ENCODE data around the gene SVEP1. TPM values are rescaled to one million over a fixed set of nuclear protein-coding genes. Genes with fewer than 3 reads are reported as not detected.

The SVEP1 gene
- total and polyA plus RNA-seq, 2 experiments from 2014 or later: 5.3 to 14.6 TPM

DNA sequence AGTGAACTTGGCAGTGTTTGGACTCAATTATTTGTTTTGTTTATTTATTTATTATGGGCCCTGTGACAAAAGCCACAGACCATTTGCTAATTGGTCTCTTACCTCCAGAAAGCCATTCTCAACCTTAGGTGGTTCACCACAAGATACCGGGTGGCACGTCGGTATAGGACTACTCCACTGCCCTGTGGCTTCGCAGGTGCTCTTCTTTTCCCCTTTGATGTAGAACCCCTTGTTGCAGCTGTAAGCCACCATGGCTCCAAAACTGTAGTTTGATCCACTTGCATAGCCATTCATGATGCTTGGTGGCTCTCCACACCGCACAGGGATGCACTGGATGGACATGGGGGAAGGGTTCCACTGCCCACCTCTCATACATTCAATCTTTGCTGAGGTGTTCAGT, 168.6 kb downstream of the SVEP1 start:
- 99% methylated on average over 5 of the region's 5 CpGs for WGBS (ENCODE audit: low lambda C conversion rate, missing lambda C conversion rate)
- Histone ChIP-seq H3K9me3 (ENCODE audit: low read depth) (no peaks in the 10 kb centered on the region), H3K27ac (no peak overlapping the region), H2AFZ (no peak overlapping the region), H4K20me1 (ENCODE audit: insufficient read depth, poor library complexity, severe bottlenecking) (no peaks in the 10 kb centered on the region), H3K79me2 (no peaks in the 10 kb centered on the region), H3K4me1 (ENCODE audit: insufficient read depth) (no peaks in the 10 kb centered on the region), H3K9me2 (replicated peaks; ENCODE audit: insufficient read depth) (no peaks in the 10 kb centered on the region), H3K36me3 (replicated peaks; ENCODE audit: insufficient read depth, low read depth) (no peaks in the 10 kb centered on the region), H3K4me2 (no peak overlapping the region), H3K27me3 (no peaks in the 10 kb centered on the region), H3K4me3 (no peak overlapping the region)
- no peak for DNase-seq (ENCODE audit: low spot score)
- TF ChIP-seq EZH2 (IDR thresholded peaks at IDR 0.05; ENCODE audit: borderline replicate concordance): no peak
- no peak for TF ChIP-seq EZH2phosphoT487 (IDR thresholded peaks at IDR 0.05; ENCODE audit: low read depth, severe bottlenecking, unreplicated experiment)
- TF ChIP-seq, protein P1, sequence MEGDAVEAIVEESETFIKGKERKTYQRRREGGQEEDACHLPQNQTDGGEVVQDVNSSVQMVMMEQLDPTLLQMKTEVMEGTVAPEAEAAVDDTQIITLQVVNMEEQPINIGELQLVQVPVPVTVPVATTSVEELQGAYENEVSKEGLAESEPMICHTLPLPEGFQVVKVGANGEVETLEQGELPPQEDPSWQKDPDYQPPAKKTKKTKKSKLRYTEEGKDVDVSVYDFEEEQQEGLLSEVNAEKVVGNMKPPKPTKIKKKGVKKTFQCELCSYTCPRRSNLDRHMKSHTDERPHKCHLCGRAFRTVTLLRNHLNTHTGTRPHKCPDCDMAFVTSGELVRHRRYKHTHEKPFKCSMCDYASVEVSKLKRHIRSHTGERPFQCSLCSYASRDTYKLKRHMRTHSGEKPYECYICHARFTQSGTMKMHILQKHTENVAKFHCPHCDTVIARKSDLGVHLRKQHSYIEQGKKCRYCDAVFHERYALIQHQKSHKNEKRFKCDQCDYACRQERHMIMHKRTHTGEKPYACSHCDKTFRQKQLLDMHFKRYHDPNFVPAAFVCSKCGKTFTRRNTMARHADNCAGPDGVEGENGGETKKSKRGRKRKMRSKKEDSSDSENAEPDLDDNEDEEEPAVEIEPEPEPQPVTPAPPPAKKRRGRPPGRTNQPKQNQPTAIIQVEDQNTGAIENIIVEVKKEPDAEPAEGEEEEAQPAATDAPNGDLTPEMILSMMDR (IDR thresholded peaks at IDR 0.05; ENCODE audit: poor library complexity): no peak

DNA sequence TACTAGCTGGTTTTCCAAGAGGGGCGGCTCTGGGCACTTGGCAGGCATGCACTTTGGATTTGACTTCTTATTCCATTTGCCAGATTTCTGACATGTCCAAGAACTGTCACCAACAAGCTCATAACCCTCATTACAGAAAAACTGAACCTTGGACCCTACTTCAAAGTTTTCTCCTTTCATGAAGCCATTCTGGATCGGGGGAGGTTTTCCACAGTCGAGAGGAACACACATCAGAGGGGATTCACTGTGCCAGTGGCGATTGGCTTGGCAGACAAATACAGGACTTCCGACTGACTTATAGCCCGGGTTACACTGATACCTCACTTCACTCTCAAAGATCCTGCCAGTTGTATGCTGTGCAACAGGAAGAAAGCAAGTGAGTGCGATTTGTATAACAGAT, 170.9 kb downstream of the SVEP1 start:
- Histone ChIP-seq H3K4me1 (ENCODE audit: insufficient read depth) (no peaks in the 10 kb centered on the region), H3K4me3 (no peak overlapping the region), H3K79me2 (no peaks in the 10 kb centered on the region), H4K20me1 (ENCODE audit: insufficient read depth, poor library complexity, severe bottlenecking) (no peaks in the 10 kb centered on the region), H3K4me2 (no peak overlapping the region), H3K9me3 (ENCODE audit: low read depth) (no peaks in the 10 kb centered on the region), H3K27ac (no peak overlapping the region), H3K9me2 (replicated peaks; ENCODE audit: insufficient read depth) (no peaks in the 10 kb centered on the region), H2AFZ (no peak overlapping the region), H3K36me3 (replicated peaks; ENCODE audit: insufficient read depth, low read depth) (no peaks in the 10 kb centered on the region), H3K27me3 (no peaks in the 10 kb centered on the region)
- TF ChIP-seq, protein P1 (IDR thresholded peaks at IDR 0.05; ENCODE audit: poor library complexity): no peak
- TF ChIP-seq EZH2 (IDR thresholded peaks at IDR 0.05; ENCODE audit: borderline replicate concordance): no peak
- TF ChIP-seq EZH2phosphoT487 (IDR thresholded peaks at IDR 0.05; ENCODE audit: low read depth, severe bottlenecking, unreplicated experiment): no peak
- DNase-seq (ENCODE audit: low spot score): no peak
- WGBS (ENCODE audit: low lambda C conversion rate, missing lambda C conversion rate): 79% methylated on average over 7 of the region's 7 CpGs

DNA sequence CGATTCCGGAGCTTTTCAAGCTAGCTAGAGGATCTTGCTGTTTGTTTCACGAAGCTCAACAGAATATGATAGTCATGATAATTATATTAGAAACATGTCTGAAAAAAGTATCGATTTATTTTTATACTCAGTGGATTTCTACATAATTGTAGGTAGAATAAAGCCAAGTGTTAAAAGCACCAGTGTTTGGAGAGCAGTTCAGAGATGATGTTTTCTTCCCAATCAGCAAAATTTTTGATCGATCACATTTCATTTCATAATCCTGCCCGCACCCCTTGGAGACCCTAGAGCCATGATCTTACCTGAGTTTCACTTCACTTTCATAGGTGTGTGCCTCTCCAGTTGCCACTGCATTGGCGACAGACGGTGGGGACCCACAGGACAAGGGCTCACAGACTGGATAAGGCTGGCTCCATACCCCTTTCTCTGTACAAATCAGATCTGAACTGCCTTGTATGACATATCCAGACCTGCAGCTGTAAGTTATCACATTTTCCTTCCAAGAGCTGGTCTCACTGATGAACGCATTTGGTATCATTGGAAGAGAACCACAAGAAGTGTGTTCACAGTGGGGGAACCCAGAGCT, 173.6 kb downstream of the SVEP1 start:
- TF ChIP-seq EZH2phosphoT487 (IDR thresholded peaks at IDR 0.05; ENCODE audit: low read depth, severe bottlenecking, unreplicated experiment) (no peak), EZH2 (IDR thresholded peaks at IDR 0.05; ENCODE audit: borderline replicate concordance) (no peak)
- TF ChIP-seq, protein P1 (IDR thresholded peaks at IDR 0.05; ENCODE audit: poor library complexity): no peak
- Histone ChIP-seq H2AFZ (no peak overlapping the region), H3K9me3 (ENCODE audit: low read depth) (no peaks in the 10 kb centered on the region), H3K27me3 (no peaks in the 10 kb centered on the region), H3K79me2 (no peaks in the 10 kb centered on the region), H3K36me3 (replicated peaks; ENCODE audit: insufficient read depth, low read depth) (no peaks in the 10 kb centered on the region), H3K4me3 (no peak overlapping the region), H4K20me1 (ENCODE audit: insufficient read depth, poor library complexity, severe bottlenecking) (no peaks in the 10 kb centered on the region), H3K27ac (no peak overlapping the region), H3K4me1 (ENCODE audit: insufficient read depth) (no peaks in the 10 kb centered on the region), H3K9me2 (replicated peaks; ENCODE audit: insufficient read depth) (no peaks in the 10 kb centered on the region), H3K4me2 (no peak overlapping the region)
- DNase-seq (ENCODE audit: low spot score): no peak
- WGBS (ENCODE audit: low lambda C conversion rate, missing lambda C conversion rate): 84% methylated on average over 9 of the region's 9 CpGs

Data from hepatocyte (in vitro differentiated cells).